Measurements from ENCODE around the gene SLC13A4. TPM values are rescaled to one million over a fixed set of nuclear protein-coding genes. Genes with fewer than 3 reads are reported as not detected.
"Not testable (repeated sequence)": the region's sequence is repeated elsewhere in the genome, so short reads cannot be mapped to it uniquely, and the experiment has no call there.

Gene SLC13A4, protein sequence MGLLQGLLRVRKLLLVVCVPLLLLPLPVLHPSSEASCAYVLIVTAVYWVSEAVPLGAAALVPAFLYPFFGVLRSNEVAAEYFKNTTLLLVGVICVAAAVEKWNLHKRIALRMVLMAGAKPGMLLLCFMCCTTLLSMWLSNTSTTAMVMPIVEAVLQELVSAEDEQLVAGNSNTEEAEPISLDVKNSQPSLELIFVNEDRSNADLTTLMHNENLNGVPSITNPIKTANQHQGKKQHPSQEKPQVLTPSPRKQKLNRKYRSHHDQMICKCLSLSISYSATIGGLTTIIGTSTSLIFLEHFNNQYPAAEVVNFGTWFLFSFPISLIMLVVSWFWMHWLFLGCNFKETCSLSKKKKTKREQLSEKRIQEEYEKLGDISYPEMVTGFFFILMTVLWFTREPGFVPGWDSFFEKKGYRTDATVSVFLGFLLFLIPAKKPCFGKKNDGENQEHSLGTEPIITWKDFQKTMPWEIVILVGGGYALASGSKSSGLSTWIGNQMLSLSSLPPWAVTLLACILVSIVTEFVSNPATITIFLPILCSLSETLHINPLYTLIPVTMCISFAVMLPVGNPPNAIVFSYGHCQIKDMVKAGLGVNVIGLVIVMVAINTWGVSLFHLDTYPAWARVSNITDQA
- polyA plus RNA-seq (2013, experiment 1 of 2), result 2.7 TPM
- 2.5 TPM for polyA plus RNA-seq (2013, experiment 2 of 2)

DNA sequence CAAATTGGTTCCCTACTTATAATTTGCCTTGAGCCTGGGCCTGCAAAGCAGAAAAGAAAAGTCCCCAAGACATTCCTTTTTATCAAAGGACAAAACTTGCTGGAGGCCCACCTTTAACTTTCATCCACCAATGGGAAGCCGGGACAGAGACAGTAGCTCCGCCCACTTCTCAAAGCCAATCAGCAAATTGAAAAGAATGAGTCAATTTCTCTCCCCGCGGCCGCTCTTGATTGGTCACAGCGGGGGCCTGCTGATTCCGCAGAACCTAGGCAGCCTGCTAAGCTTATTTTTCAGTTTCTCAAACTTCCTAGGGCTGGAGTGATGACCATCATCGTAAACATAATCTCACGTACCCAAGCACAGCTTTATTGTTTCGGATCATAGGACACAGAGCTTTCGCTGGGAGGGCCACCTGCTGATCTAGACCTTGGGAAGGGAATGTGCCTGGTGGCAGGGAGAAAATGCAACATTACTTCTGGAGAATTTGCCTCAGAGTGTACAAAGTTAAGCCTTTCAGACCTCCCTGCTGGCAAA, at the start of gene SLC13A4:
SLC13A4 (minus strand) TSS at position 51 of the 534 bp plus-strand sequence. CDS start 690 bp downstream, outside the sequence.
- H3K36me3 ChIP-seq (ENCODE audit: control insufficient read depth, insufficient read depth, low read length), result no peaks in the 10 kb centered on the region
- peak within 1 kb of the TSS; percentile 42 for H3K4me2 ChIP-seq (ENCODE audit: low read length)
- H3K79me1 ChIP-seq (ENCODE audit: low read length), result no peaks in the 10 kb centered on the region
- WGBS (ENCODE audit: extremely low coverage, insufficient coverage, low lambda C conversion rate), result no CpG with 5 or more reads among the region's 11 CpGs
- H3K4ac ChIP-seq (ENCODE audit: low read depth, low read length), result no peak within 1 kb of the TSS
- no peak within 1 kb of the TSS for H2AK5ac ChIP-seq (ENCODE audit: low read length)
- H3K79me2 ChIP-seq (ENCODE audit: control insufficient read depth, insufficient read depth, low read length), result no peaks in the 10 kb centered on the region
- no peak within 1 kb of the TSS for H3K23ac ChIP-seq (ENCODE audit: low read length)
- H4K8ac ChIP-seq (ENCODE audit: low read depth, low read length), result no peak within 1 kb of the TSS
- no peak within 1 kb of the TSS for H2BK5ac ChIP-seq (ENCODE audit: low read length)
- no peak within 1 kb of the TSS for H3K27ac ChIP-seq (ENCODE audit: low read depth, low read length)
- H3K4me1 ChIP-seq (ENCODE audit: control insufficient read depth, low read depth, low read length), result peaks cover 5% of the 10 kb centered on the region
- H3K27me3 ChIP-seq (ENCODE audit: insufficient read depth, low read length, poor library complexity), result no peaks in the 10 kb centered on the region
- H3K9ac ChIP-seq (ENCODE audit: low read length), result peak within 1 kb of the TSS; percentile 58
- H2BK15ac ChIP-seq (replicated peaks; ENCODE audit: low read depth), result no peak within 1 kb of the TSS
- no peak within 1 kb of the TSS for H4K5ac ChIP-seq (ENCODE audit: low read length)
- H3K56ac ChIP-seq (ENCODE audit: low read length), result peak within 1 kb of the TSS; percentile 73
- no peak within 1 kb of the TSS for H3K4me3 ChIP-seq (ENCODE audit: low read length)
- H2BK120ac ChIP-seq (ENCODE audit: low read depth, low read length), result no peak within 1 kb of the TSS
- DNase-seq, result peak; percentile 88
- H3K18ac ChIP-seq (ENCODE audit: low read length), result no peak within 1 kb of the TSS

DNA sequence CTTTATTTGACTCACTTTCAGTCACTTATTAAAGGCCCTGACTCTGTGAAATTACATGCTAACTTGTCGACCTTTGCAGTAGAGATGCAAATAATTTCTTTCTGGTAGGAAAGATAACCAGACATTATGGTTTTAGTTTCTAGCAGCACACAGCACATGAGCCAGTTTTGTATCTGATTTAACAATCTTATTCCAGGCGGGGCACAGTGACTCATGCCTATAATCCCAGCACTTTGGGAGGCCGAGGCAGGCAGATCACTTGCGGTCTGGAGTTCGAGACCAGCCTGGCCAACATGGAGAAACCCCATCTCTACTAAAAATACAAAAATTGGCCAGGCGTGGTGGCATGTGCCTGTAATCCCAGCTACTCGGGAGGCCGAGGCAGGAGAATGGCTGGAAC, 47.9 kb upstream of the SLC13A4 start:
- not testable (repeated sequence) for H3K27ac ChIP-seq (ENCODE audit: low read depth, low read length); DNase-seq; H4K5ac ChIP-seq (ENCODE audit: low read length); H2AK5ac ChIP-seq (ENCODE audit: low read length); H3K27me3 ChIP-seq (ENCODE audit: insufficient read depth, low read length, poor library complexity); H3K4me3 ChIP-seq (ENCODE audit: low read length); H3K9ac ChIP-seq (ENCODE audit: low read length); H4K8ac ChIP-seq (ENCODE audit: low read depth, low read length); H2BK120ac ChIP-seq (ENCODE audit: low read depth, low read length); H3K79me1 ChIP-seq (ENCODE audit: low read length); H3K56ac ChIP-seq (ENCODE audit: low read length); H3K4me2 ChIP-seq (ENCODE audit: low read length); H3K4ac ChIP-seq (ENCODE audit: low read depth, low read length); H3K36me3 ChIP-seq (ENCODE audit: control insufficient read depth, insufficient read depth, low read length); H3K23ac ChIP-seq (ENCODE audit: low read length); H2BK5ac ChIP-seq (ENCODE audit: low read length); H2BK15ac ChIP-seq (replicated peaks; ENCODE audit: low read depth); H3K18ac ChIP-seq (ENCODE audit: low read length); H3K4me1 ChIP-seq (ENCODE audit: control insufficient read depth, low read depth, low read length); H3K79me2 ChIP-seq (ENCODE audit: control insufficient read depth, insufficient read depth, low read length)
- no CpG with 5 or more reads among the region's 8 CpGs for WGBS (ENCODE audit: extremely low coverage, insufficient coverage, low lambda C conversion rate)

GRCh38 chr7:135775230-135775629, 47.2 kb upstream of the SLC13A4 start:
- WGBS (ENCODE audit: extremely low coverage, insufficient coverage, low lambda C conversion rate), result no CpG with 5 or more reads among the region's 2 CpGs
- no peak overlapping the region for H2AK5ac ChIP-seq (ENCODE audit: low read length)
- H4K5ac ChIP-seq (ENCODE audit: low read length), result no peak overlapping the region
- no peak overlapping the region for H3K56ac ChIP-seq (ENCODE audit: low read length)
- H4K8ac ChIP-seq (ENCODE audit: low read depth, low read length), result no peak overlapping the region
- no peak overlapping the region for H3K4me2 ChIP-seq (ENCODE audit: low read length)
- H2BK15ac ChIP-seq (replicated peaks; ENCODE audit: low read depth), result no peak overlapping the region
- no peaks in the 10 kb centered on the region for H3K79me2 ChIP-seq (ENCODE audit: control insufficient read depth, insufficient read depth, low read length)
- H3K23ac ChIP-seq (ENCODE audit: low read length), result no peak overlapping the region
- no peak overlapping the region for H3K27ac ChIP-seq (ENCODE audit: low read depth, low read length)
- peaks cover 1% of the 10 kb centered on the region for H3K27me3 ChIP-seq (ENCODE audit: insufficient read depth, low read length, poor library complexity)
- H2BK120ac ChIP-seq (ENCODE audit: low read depth, low read length), result no peak overlapping the region
- no peak overlapping the region for H3K18ac ChIP-seq (ENCODE audit: low read length)
- no peak overlapping the region for H3K4me3 ChIP-seq (ENCODE audit: low read length)
- peaks cover 3% of the 10 kb centered on the region for H3K4me1 ChIP-seq (ENCODE audit: control insufficient read depth, low read depth, low read length)
- DNase-seq, result no peak
- H3K4ac ChIP-seq (ENCODE audit: low read depth, low read length), result no peak overlapping the region
- no peaks in the 10 kb centered on the region for H3K79me1 ChIP-seq (ENCODE audit: low read length)
- H3K36me3 ChIP-seq (ENCODE audit: control insufficient read depth, insufficient read depth, low read length), result no peaks in the 10 kb centered on the region
- no peak overlapping the region for H2BK5ac ChIP-seq (ENCODE audit: low read length)
- H3K9ac ChIP-seq (ENCODE audit: low read length), result no peak overlapping the region

- Histone ChIP-seq H2BK5ac (ENCODE audit: low read length) (no peak overlapping the region), H4K8ac (ENCODE audit: low read depth, low read length) (no peak overlapping the region), H3K36me3 (ENCODE audit: control insufficient read depth, insufficient read depth, low read length) (no peaks in the 10 kb centered on the region), H2BK15ac (replicated peaks; ENCODE audit: low read depth) (no peak overlapping the region), H3K18ac (ENCODE audit: low read length) (no peak overlapping the region), H3K9ac (ENCODE audit: low read length) (no peak overlapping the region), H3K79me1 (ENCODE audit: low read length) (no peaks in the 10 kb centered on the region), H3K4ac (ENCODE audit: low read depth, low read length) (no peak overlapping the region), H3K4me3 (ENCODE audit: low read length) (no peak overlapping the region), H3K27ac (ENCODE audit: low read depth, low read length) (no peak overlapping the region), H3K4me1 (ENCODE audit: control insufficient read depth, low read depth, low read length) (peaks cover 3% of the 10 kb centered on the region), H2AK5ac (ENCODE audit: low read length) (no peak overlapping the region), H3K23ac (ENCODE audit: low read length) (no peak overlapping the region), H3K56ac (ENCODE audit: low read length) (no peak overlapping the region), H3K79me2 (ENCODE audit: control insufficient read depth, insufficient read depth, low read length) (no peaks in the 10 kb centered on the region), H2BK120ac (ENCODE audit: low read depth, low read length) (no peak overlapping the region), H3K4me2 (ENCODE audit: low read length) (no peak overlapping the region), H4K5ac (ENCODE audit: low read length) (no peak overlapping the region), H3K27me3 (ENCODE audit: insufficient read depth, low read length, poor library complexity) (peaks cover 1% of the 10 kb centered on the region)
- DNase-seq, result peak; percentile 65
- no CpG with 5 or more reads among the region's 4 CpGs for WGBS (ENCODE audit: extremely low coverage, insufficient coverage, low lambda C conversion rate)
Measured at GRCh38 chr7:135774284-135774683, 46.3 kb upstream of the SLC13A4 start.

DNA sequence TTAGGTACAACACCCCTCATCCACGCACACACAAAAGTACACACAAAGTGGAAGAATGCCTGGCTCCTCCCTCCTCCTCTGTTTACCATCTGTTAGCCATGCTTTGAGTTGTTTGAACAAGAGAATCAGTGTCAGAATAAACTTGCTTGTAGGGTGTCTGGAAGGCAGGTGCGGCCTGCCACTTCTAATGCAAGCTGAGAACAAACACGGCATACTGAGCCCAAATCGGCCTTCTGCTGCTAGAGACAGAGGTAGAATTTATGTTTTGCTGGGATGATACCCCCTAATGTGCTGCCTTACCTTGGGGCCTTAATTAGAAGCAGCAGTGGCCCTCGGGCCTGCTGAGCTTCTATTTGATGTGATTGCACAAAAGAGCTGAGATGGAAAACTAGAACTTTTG, 45.5 kb upstream of the SLC13A4 start:
- no peak overlapping the region for H2BK5ac ChIP-seq (ENCODE audit: low read length)
- H3K56ac ChIP-seq (ENCODE audit: low read length), result no peak overlapping the region
- WGBS (ENCODE audit: extremely low coverage, insufficient coverage, low lambda C conversion rate), result no CpG with 5 or more reads among the region's 5 CpGs
- no peak overlapping the region for H3K4me3 ChIP-seq (ENCODE audit: low read length)
- no peak overlapping the region for H3K4me2 ChIP-seq (ENCODE audit: low read length)
- no peak overlapping the region for H2AK5ac ChIP-seq (ENCODE audit: low read length)
- H3K23ac ChIP-seq (ENCODE audit: low read length), result no peak overlapping the region
- no peak overlapping the region for H3K18ac ChIP-seq (ENCODE audit: low read length)
- no peak overlapping the region for H2BK120ac ChIP-seq (ENCODE audit: low read depth, low read length)
- H3K27ac ChIP-seq (ENCODE audit: low read depth, low read length), result no peak overlapping the region
- no peak overlapping the region for H2BK15ac ChIP-seq (replicated peaks; ENCODE audit: low read depth)
- H3K36me3 ChIP-seq (ENCODE audit: control insufficient read depth, insufficient read depth, low read length), result no peaks in the 10 kb centered on the region
- no peak overlapping the region for H4K8ac ChIP-seq (ENCODE audit: low read depth, low read length)
- no peak for DNase-seq
- no peak overlapping the region for H3K9ac ChIP-seq (ENCODE audit: low read length)
- H3K4me1 ChIP-seq (ENCODE audit: control insufficient read depth, low read depth, low read length), result peaks cover 3% of the 10 kb centered on the region
- H4K5ac ChIP-seq (ENCODE audit: low read length), result no peak overlapping the region
- H3K4ac ChIP-seq (ENCODE audit: low read depth, low read length), result no peak overlapping the region
- peaks cover 1% of the 10 kb centered on the region for H3K27me3 ChIP-seq (ENCODE audit: insufficient read depth, low read length, poor library complexity)
- no peaks in the 10 kb centered on the region for H3K79me2 ChIP-seq (ENCODE audit: control insufficient read depth, insufficient read depth, low read length)
- H3K79me1 ChIP-seq (ENCODE audit: low read length), result no peaks in the 10 kb centered on the region

Measured in mesendoderm (in vitro differentiated cells).